Measurements from ENCODE around the gene AFM. TPM values are rescaled to one million over a fixed set of nuclear protein-coding genes. Genes with fewer than 3 reads are reported as not detected.
"Not testable (repeated sequence)": the region's sequence is repeated elsewhere in the genome, so short reads cannot be mapped to it uniquely, and the experiment has no call there.

Gene AFM
- total and polyA plus RNA-seq, 2 donors = 0.02 TPM; not detected in 1

- peaks cover 0 to 5% of the 10 kb centered on the region in 2 donors for H3K9me3 ChIP-seq (ENCODE audit: control insufficient read depth in 2 of 2, insufficient read depth in 1 of 2, low read length in 1 of 2)
- H3K4me1 ChIP-seq (ENCODE audit: control insufficient read depth in 2 of 2, insufficient read depth in 2 of 2, low read length in 2 of 2) = no peaks in the 10 kb centered on the region
- H3K36me3 ChIP-seq (ENCODE audit: control insufficient read depth in 2 of 2, insufficient read depth in 2 of 2, low read length in 1 of 2) = no peaks in the 10 kb centered on the region
- H3K27ac ChIP-seq (ENCODE audit: low read depth in 1 of 2, low read length in 1 of 2) = no peak overlapping the region
- no peak overlapping the region for H3K4me3 ChIP-seq (ENCODE audit: low read length in 2 of 2)
- WGBS = 72% methylated on average over 3 of the region's 3 CpGs
- H3K27me3 ChIP-seq (ENCODE audit: control insufficient read depth in 2 of 2, insufficient read depth in 1 of 2, low read length in 1 of 2) = no peaks in the 10 kb centered on the region
- no peak for DNase-seq (ENCODE audit: low read depth in 6 of 9, low spot score in 9 of 9)
These were observed 59.7 kb downstream of the AFM start for GRCh38 chr4:73541251-73541650.

DNA sequence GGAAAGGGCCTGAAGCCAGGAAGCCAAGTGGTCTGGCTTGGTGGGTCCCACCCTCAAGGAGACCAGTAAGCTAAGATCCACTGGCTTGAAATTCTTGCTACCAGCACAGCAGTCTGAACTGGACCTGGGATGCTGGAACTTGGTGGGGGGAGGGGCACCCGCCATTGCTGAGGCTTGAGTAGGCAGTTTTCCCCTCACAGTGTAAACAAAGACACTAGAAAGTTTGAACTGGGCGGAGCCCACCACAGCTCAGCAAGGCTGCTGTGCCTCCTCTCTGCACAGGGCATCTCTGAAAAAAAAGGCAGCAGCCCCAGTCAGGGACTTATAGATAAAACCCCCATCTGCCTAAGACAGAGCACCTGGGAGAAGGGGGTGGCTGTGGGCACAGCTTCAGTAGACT is 63.1 kb downstream of the AFM start:
- WGBS = 95% methylated on average over 2 of the region's 2 CpGs
- Histone ChIP-seq H3K4me3 (ENCODE audit: low read length in 2 of 2) (no peak overlapping the region), H3K36me3 (ENCODE audit: control insufficient read depth in 2 of 2, insufficient read depth in 2 of 2, low read length in 1 of 2) (no peaks in the 10 kb centered on the region), H3K9me3 (ENCODE audit: control insufficient read depth in 2 of 2, insufficient read depth in 1 of 2, low read length in 1 of 2) (peaks cover 0 to 5% of the 10 kb centered on the region in 2 donors), H3K27ac (ENCODE audit: low read depth in 1 of 2, low read length in 1 of 2) (no peak overlapping the region), H3K27me3 (ENCODE audit: control insufficient read depth in 2 of 2, insufficient read depth in 1 of 2, low read length in 1 of 2) (no peaks in the 10 kb centered on the region), H3K4me1 (ENCODE audit: control insufficient read depth in 2 of 2, insufficient read depth in 2 of 2, low read length in 2 of 2) (no peaks in the 10 kb centered on the region)
- no peak for DNase-seq (ENCODE audit: low read depth in 6 of 9, low spot score in 9 of 9)

DNA sequence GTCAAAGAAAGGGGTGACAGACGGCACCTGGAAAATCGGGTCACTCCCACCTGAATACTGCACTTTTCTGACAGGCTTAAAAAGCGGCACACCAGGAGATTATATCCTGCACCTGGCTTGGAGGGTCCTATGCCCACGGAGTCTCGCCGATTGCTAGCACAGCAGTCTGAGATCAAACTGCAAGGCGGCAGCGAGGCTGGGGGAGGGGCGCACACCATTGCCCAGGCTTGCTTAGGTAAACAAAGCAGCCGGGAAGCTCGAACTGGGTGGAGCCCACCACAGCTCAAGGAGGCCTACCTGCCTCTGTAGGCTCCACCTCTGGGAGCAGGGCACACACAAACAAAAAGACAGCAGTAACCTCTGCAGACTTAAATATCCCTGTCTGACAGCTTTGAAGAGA is 69.3 kb downstream of the AFM start:
- H3K4me1 ChIP-seq (ENCODE audit: control insufficient read depth in 2 of 2, insufficient read depth in 2 of 2, low read length in 2 of 2); H3K36me3 ChIP-seq (ENCODE audit: control insufficient read depth in 2 of 2, insufficient read depth in 2 of 2, low read length in 1 of 2); H3K9me3 ChIP-seq (ENCODE audit: control insufficient read depth in 2 of 2, insufficient read depth in 1 of 2, low read length in 1 of 2); H3K27me3 ChIP-seq (ENCODE audit: control insufficient read depth in 2 of 2, insufficient read depth in 1 of 2, low read length in 1 of 2); H3K4me3 ChIP-seq (ENCODE audit: low read length in 2 of 2); DNase-seq (ENCODE audit: low read depth in 6 of 9, low spot score in 9 of 9); H3K27ac ChIP-seq (ENCODE audit: low read depth in 1 of 2, low read length in 1 of 2): not testable (repeated sequence)
- WGBS = 94% methylated on average over 11 of the region's 11 CpGs

Other genes starting within 250 kb of the AFM start
- gene ANKRD17, start 222.9 kb upstream of the AFM start, total RNA-seq = 26.4 TPM
- gene ANKRD17, start 222.9 kb upstream of the AFM start, polyA plus RNA-seq = 12.0 TPM
- gene ALB, start 77.5 kb upstream of the AFM start, total RNA-seq = 7.5 TPM
- 2.9 TPM for gene ALB, start 77.5 kb upstream of the AFM start, polyA plus RNA-seq
- gene AFP, start 45.5 kb upstream of the AFM start, total RNA-seq = 1.3 TPM
- 0.66 TPM for gene AFP, start 45.5 kb upstream of the AFM start, polyA plus RNA-seq
- gene RASSF6, start 138.7 kb downstream of the AFM start, total RNA-seq = 16.6 TPM
- gene RASSF6, start 138.7 kb downstream of the AFM start, polyA plus RNA-seq = 10.2 TPM

Data from thymus (tissue), 11 donors.